Subcutaneous adipose tissue (tissue), 4 donors: ENCODE measurements around the gene POLA2. TPM values are rescaled to one million over a fixed set of nuclear protein-coding genes. Genes with fewer than 3 reads are reported as not detected.

ENCODE experiments used
- CTCF ChIP-seq: fragments of 450-650 bp; IDR thresholded peaks from one replicate; pipeline ENCODE4 v1.5.1; 2016; ENCODE audit warnings: low read depth, mild to moderate bottlenecking, control low read depth, antibody characterized with exemption, moderate library complexity
- total RNA-seq, 4 donors: library from RNA; depleted of rRNA; stranded (reverse); fragments of >200 nt; gene quantifications; one replicate each; pipeline ENCODE4 v1.1.0, GENCODE V29; 2016

POLA2 gene
- total RNA-seq, 4 donors from 2014 or later, result 2.6 to 6.2 (median 4.9) TPM

GRCh38 chr11:65226103-65226442 is 35.7 kb upstream of the POLA2 start:
- no peak for TF ChIP-seq CTCF

GRCh38 chr11:65227879-65228278 is 33.9 kb upstream of the POLA2 start:
- no peak for TF ChIP-seq CTCF

- no peak for TF ChIP-seq CTCF
Observed at GRCh38 chr11:65236194-65237059, 25.3 kb upstream of the POLA2 start.

GRCh38 chr11:65241134-65241533 is 20.6 kb upstream of the POLA2 start:
- TF ChIP-seq CTCF, result no peak

GRCh38 chr11:65241692-65242091 is 20.1 kb upstream of the POLA2 start:
- no peak for TF ChIP-seq CTCF

GRCh38 chr11:65242389-65242788 is 19.4 kb upstream of the POLA2 start:
- no peak for TF ChIP-seq CTCF

- TF ChIP-seq CTCF, result no peak
Observed at GRCh38 chr11:65243797-65244196, 18.0 kb upstream of the POLA2 start.
